Measurements from ENCODE around the gene ATM. TPM values are rescaled to one million over a fixed set of nuclear protein-coding genes. Genes with fewer than 3 reads are reported as not detected.

The ATM gene
- total RNA-seq, 1 experiment from 2014 or later = 39.5 TPM

DNA sequence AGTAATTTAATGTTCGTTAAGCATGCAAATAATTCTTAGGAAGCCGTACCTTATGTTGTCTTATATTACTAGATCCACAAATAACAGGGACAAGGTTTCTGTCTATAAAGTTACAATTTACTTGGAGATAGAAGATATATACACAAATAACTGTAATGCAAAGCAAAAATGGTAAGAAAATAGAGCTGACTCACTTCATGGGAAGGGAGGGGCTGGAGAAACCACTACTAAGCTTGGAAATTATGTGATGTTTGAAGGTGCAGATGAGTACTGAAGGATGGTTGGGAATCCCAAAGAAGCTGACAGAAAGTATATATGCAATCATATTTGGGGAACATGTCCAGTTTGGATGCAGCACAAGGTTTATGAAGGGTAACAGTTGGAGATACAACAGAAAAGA, 4.4 kb upstream of the ATM start:
- DNase-seq = no peak
- Mint-ChIP-seq H3K27me3 (ENCODE audit: unreplicated experiment) (no peaks in the 10 kb centered on the region), H3K4me3 (ENCODE audit: low read depth, unreplicated experiment) (no peak overlapping the region), H3K4me1 (ENCODE audit: low read depth, unreplicated experiment) (peaks cover 30% of the 10 kb centered on the region), H3K27ac (ENCODE audit: unreplicated experiment) (no peak overlapping the region), H3K36me3 (ENCODE audit: insufficient read depth, unreplicated experiment) (peaks cover 9% of the 10 kb centered on the region), H3K9me3 (ENCODE audit: low read depth, unreplicated experiment) (no peaks in the 10 kb centered on the region)
- no TSS peak for BruUV-seq (replicated peaks)
- TF ChIP-seq, protein P1, sequence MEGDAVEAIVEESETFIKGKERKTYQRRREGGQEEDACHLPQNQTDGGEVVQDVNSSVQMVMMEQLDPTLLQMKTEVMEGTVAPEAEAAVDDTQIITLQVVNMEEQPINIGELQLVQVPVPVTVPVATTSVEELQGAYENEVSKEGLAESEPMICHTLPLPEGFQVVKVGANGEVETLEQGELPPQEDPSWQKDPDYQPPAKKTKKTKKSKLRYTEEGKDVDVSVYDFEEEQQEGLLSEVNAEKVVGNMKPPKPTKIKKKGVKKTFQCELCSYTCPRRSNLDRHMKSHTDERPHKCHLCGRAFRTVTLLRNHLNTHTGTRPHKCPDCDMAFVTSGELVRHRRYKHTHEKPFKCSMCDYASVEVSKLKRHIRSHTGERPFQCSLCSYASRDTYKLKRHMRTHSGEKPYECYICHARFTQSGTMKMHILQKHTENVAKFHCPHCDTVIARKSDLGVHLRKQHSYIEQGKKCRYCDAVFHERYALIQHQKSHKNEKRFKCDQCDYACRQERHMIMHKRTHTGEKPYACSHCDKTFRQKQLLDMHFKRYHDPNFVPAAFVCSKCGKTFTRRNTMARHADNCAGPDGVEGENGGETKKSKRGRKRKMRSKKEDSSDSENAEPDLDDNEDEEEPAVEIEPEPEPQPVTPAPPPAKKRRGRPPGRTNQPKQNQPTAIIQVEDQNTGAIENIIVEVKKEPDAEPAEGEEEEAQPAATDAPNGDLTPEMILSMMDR (IDR thresholded peaks at IDR 0.05; ENCODE audit: unreplicated experiment) = no peak
- intact Hi-C loops (cut with micrococcal nuclease; ENCODE audit: unreplicated experiment) = no loop called here
- CTCF ChIA-PET = no interaction called here

DNA sequence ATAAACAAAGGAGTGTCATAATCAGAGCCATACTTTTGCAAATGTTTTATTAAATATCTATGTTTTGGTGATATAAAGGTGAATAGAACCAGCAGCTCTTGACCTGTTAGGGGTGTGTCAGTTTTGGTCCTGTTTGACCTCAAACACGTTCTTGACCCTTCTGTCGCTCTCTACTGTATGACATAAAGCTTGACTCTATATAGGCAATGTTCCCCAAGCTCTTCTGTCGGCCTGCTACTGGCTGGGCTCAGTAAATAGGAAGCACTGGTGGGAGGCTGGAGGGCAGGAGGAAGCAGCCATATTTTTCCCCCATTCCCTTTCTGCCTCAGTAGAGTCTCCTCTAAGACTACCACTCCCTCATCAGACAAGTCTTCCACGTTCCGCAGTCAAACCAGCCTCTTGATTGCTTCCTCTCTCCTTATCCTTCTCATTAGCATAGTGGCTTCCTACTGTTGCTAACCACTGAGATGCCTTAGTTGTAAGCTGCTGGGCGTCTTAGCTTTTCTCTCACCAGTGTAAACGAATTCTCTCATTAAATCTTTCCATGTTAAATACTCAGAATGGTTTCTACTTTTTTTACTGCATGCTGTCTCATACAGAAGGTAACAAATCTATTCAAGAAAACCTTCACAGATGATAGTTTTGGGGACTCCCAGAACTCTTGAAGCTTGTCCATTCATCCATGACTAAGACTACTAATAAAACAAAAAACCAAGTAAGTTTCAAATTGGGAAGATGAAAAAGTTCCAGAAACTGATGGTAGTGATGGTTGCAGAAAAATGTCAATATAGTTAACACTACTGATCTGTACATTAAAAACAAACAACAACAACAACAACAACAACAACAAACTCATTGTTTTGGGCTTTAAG, 3.7 kb upstream of the ATM start:
- no peak overlapping the region for H3K27ac Mint-ChIP-seq (ENCODE audit: unreplicated experiment)
- BruUV-seq (replicated peaks) = no TSS peak
- no peak overlapping the region for H3K4me3 Mint-ChIP-seq (ENCODE audit: low read depth, unreplicated experiment)
- intact Hi-C loops (cut with micrococcal nuclease; ENCODE audit: unreplicated experiment) = no loop called here
- no peak for DNase-seq
- no peaks in the 10 kb centered on the region for H3K9me3 Mint-ChIP-seq (ENCODE audit: low read depth, unreplicated experiment)
- no peaks in the 10 kb centered on the region for H3K27me3 Mint-ChIP-seq (ENCODE audit: unreplicated experiment)
- peaks cover 9% of the 10 kb centered on the region for H3K36me3 Mint-ChIP-seq (ENCODE audit: insufficient read depth, unreplicated experiment)
- peaks cover 30% of the 10 kb centered on the region for H3K4me1 Mint-ChIP-seq (ENCODE audit: low read depth, unreplicated experiment)
- CTCF ChIA-PET = no interaction called here
- TF ChIP-seq, protein P1 (IDR thresholded peaks at IDR 0.05; ENCODE audit: unreplicated experiment) = no peak

DNA sequence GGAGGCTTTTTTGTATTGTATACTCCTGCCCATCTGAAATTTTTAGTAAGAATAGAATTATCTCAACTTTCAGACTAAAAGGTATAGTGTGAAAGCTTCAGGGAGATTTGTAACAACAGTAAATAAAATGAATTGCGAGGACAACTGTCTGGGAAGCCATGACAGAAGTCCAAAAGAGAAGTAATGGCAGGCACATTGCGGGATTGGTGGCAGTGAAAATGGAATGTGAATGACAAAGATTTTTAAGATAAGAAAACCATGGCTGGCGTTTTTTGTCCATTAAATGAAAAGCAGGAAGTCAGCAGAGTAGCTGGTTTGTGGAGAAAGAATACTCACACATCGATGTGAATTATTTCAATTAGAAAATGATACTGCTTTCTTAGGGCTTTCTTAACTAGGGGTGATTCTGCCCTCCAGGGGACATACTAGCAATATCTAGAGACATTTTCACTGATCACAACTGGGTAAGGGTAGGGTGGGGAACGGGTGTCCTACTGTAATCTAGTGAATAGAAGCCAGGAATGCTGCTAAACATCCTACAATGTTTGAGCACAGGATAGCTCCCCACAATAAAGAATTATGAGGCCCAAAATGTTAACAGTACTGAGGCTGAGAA, 2.0 kb upstream of the ATM start:
- TF ChIP-seq, protein P1 (IDR thresholded peaks at IDR 0.05; ENCODE audit: unreplicated experiment) = no peak
- Mint-ChIP-seq H3K36me3 (ENCODE audit: insufficient read depth, unreplicated experiment) (peaks cover 9% of the 10 kb centered on the region), H3K27ac (ENCODE audit: unreplicated experiment) (no peak overlapping the region), H3K4me3 (ENCODE audit: low read depth, unreplicated experiment) (no peak overlapping the region), H3K4me1 (ENCODE audit: low read depth, unreplicated experiment) (peaks cover 30% of the 10 kb centered on the region), H3K27me3 (ENCODE audit: unreplicated experiment) (no peaks in the 10 kb centered on the region), H3K9me3 (ENCODE audit: low read depth, unreplicated experiment) (no peaks in the 10 kb centered on the region)
- BruUV-seq (replicated peaks) = no TSS peak
- intact Hi-C loops (cut with micrococcal nuclease; ENCODE audit: unreplicated experiment) = loop anchor here (5.0 kb wide), 1 partner anchor 426 kb away; no protein-coding TSS in a partner anchor
- CTCF ChIA-PET = no interaction called here
- no peak for DNase-seq

DNA sequence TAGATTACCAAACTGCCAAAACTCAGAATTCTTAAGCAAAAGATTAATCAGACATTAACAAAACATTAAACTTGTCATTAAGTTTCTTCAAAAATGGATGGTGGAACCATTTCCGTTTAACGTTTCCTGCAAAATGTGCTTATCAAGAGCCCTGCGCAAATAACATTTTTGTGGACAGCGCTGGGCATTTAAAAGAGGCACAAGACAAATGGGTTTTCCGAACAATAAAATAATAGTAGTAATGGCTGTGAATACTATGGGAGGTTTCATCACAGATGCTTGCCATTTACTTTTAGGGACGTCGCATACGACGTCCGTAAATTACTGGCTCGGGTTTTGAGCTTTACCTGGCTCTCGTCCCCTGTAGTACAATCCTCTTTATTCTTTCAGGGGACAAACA, 1.5 kb upstream of the ATM start:
- DNase-seq = no peak
- intact Hi-C loops (cut with micrococcal nuclease; ENCODE audit: unreplicated experiment) = loop anchor here (5.0 kb wide), 1 partner anchor 426 kb away; no protein-coding TSS in a partner anchor
- no peak overlapping the region for H3K4me3 Mint-ChIP-seq (ENCODE audit: low read depth, unreplicated experiment)
- no peak overlapping the region for H3K27ac Mint-ChIP-seq (ENCODE audit: unreplicated experiment)
- CTCF ChIA-PET = no interaction called here
- no TSS peak for BruUV-seq (replicated peaks)
- H3K27me3 Mint-ChIP-seq (ENCODE audit: unreplicated experiment) = no peaks in the 10 kb centered on the region
- peaks cover 30% of the 10 kb centered on the region for H3K4me1 Mint-ChIP-seq (ENCODE audit: low read depth, unreplicated experiment)
- TF ChIP-seq, protein P1 (IDR thresholded peaks at IDR 0.05; ENCODE audit: unreplicated experiment) = no peak
- peaks cover 9% of the 10 kb centered on the region for H3K36me3 Mint-ChIP-seq (ENCODE audit: insufficient read depth, unreplicated experiment)
- H3K9me3 Mint-ChIP-seq (ENCODE audit: low read depth, unreplicated experiment) = no peaks in the 10 kb centered on the region
